K562 (cell line): ENCODE measurements around the gene GNAQ. TPM values are rescaled to one million over a fixed set of nuclear protein-coding genes. Genes with fewer than 3 reads are reported as not detected.

Source experiments
- ATAC-seq: fragments of 200-7000 bp; cut with Tn5 transposase; 3 replicates; pipeline ENCODE4 v1.9.1; 2020; ENCODE audit warnings: moderate library complexity
- BruUV-seq: library from RNA; stranded (reverse); fragments of 400-500 nt; replicated peaks from 2 replicates; lab custom pipeline; 2021; lab: Mats Ljungman, UMichigan
- CTCF ChIA-PET: fragments of 300-600 bp; formaldehyde crosslinking; extraction: SDS; loops from one replicate; lab custom pipeline; 2021; ENCODE audit warnings: low intra/inter-chr PET ratio; lab: Yijun Ruan, JAX
- POLR2A ChIA-PET: fragments of 300-600, 350-650 bp; sonication (Branson Sonifier 250); formaldehyde crosslinking; extraction: SDS; loops from one replicate; lab custom pipeline; 2021; ENCODE audit warnings: antibody characterized with exemption, inconsistent platforms; lab: Yijun Ruan, JAX
- DNase-seq, 4 experiments: peaks; one replicate each; pipeline versions ENCODE4 v3.0.0 to v3.0.0-alpha.2; 2011 to 2018; ENCODE audit warnings: low spot score in 3 of 4, mixed read lengths in 3 of 4; ENCODE audit errors: extremely low read depth in 1 of 4
- FAIRE-seq: peaks from 2 replicates; lab custom pipeline; 2011; peaks lifted over from hg19 to GRCh38; lab: Jason Lieb, UNC
- H2AFZ ChIP-seq: 2 replicates; pipeline ENCODE4 v1.6.0; 2011; ENCODE audit warnings: low read depth, low read length, control low read depth, inconsistent platforms
- H3K27ac ChIP-seq: fragments of 200-600 bp; 3 replicates; pipeline ENCODE4 v1.8.0; 2011; ENCODE audit warnings: low read depth, mild to moderate bottlenecking, control low read depth, inconsistent platforms, low read length, moderate library complexity, mixed read lengths; ENCODE audit errors: extremely low read depth
- H3K27me3 ChIP-seq, 2 experiments: fragments of 300-600 bp in 1 of 2; 2 replicates in 1 of 2; 3 replicates in 1 of 2; pipeline versions ENCODE4 v1.6.0 to v1.8.0; 2011; ENCODE audit warnings: inconsistent platforms in 2 of 2, low read length in 2 of 2, mild to moderate bottlenecking in 1 of 2, mixed read lengths in 1 of 2, moderate library complexity in 1 of 2; ENCODE audit not compliant: control insufficient read depth in 2 of 2, insufficient read depth in 2 of 2
- H3K36me3 ChIP-seq: fragments of 300-600 bp; 3 replicates; pipeline ENCODE4 v1.8.0; 2011; ENCODE audit warnings: mild to moderate bottlenecking, low read length, inconsistent platforms; ENCODE audit not compliant: control insufficient read depth, insufficient read depth
- H3K4me1 ChIP-seq, 2 experiments: fragments of 200-600 bp in 1 of 2; replicated peaks in 1 of 2; 2 replicates in 1 of 2; 3 replicates in 1 of 2; pipeline versions ENCODE4 v1.5.1 to v1.8.0; 2011; ENCODE audit warnings: inconsistent platforms in 2 of 2, low read length in 2 of 2, mild to moderate bottlenecking in 1 of 2, mixed read lengths in 1 of 2, moderate library complexity in 1 of 2; ENCODE audit not compliant: control insufficient read depth in 2 of 2, insufficient read depth in 2 of 2
- H3K4me2 ChIP-seq: 2 replicates; pipeline ENCODE4 v1.6.1; 2011; ENCODE audit warnings: low read length, control low read depth, inconsistent platforms, mixed read lengths; ENCODE audit not compliant: insufficient read depth
- H3K4me3 ChIP-seq: fragments of 200-600 bp; sonication (generic), shearing (Covaris generic); 2 replicates; pipeline ENCODE4 v1.5.1; 2016; ENCODE audit warnings: control low read depth, inconsistent platforms
- H3K79me2 ChIP-seq: fragments of 200-600 bp; 3 replicates; pipeline ENCODE4 v1.8.0; 2011; ENCODE audit warnings: low read length, inconsistent platforms; ENCODE audit not compliant: control insufficient read depth, insufficient read depth
- H3K9ac ChIP-seq, 2 experiments: 2 replicates each; pipeline versions ENCODE4 v1.6.0 to v1.6.1; 2011; ENCODE audit warnings: low read depth in 2 of 2, low read length in 2 of 2, control low read depth in 1 of 2, inconsistent platforms in 1 of 2, mild to moderate bottlenecking in 1 of 2, mixed read lengths in 1 of 2; ENCODE audit not compliant: insufficient read depth in 1 of 2
- H3K9me1 ChIP-seq: one replicate; pipeline ENCODE4 v1.6.0; 2011; ENCODE audit warnings: inconsistent platforms, mild to moderate bottlenecking, low read length, moderate library complexity; ENCODE audit not compliant: control insufficient read depth, insufficient read depth
- H3K9me3 ChIP-seq: replicated peaks from 2 replicates; pipeline ENCODE4 v1.5.1; 2011; ENCODE audit warnings: low read depth, low read length, inconsistent platforms; ENCODE audit not compliant: control insufficient read depth, insufficient read depth
- H4K20me1 ChIP-seq: replicated peaks from 2 replicates; pipeline ENCODE4 v1.6.1; 2011; ENCODE audit warnings: low read length, inconsistent platforms, mixed read lengths; ENCODE audit not compliant: control insufficient read depth, insufficient read depth
- ATF6 ChIP-seq: sonication (generic); formaldehyde crosslinking; IDR thresholded peaks from 2 replicates; pipeline ENCODE4 v1.4.0; 2020; ENCODE audit warnings: mild to moderate bottlenecking, missing genetic modification reagents
- CCAR2 ChIP-seq: fragments of 200-400 bp; formaldehyde crosslinking; IDR thresholded peaks from 2 replicates; pipeline ENCODE4 v1.6.1; 2017; ENCODE audit warnings: mild to moderate bottlenecking, low read depth, low read length
- EZH2 ChIP-seq: IDR thresholded peaks from 2 replicates; pipeline ENCODE4 v1.6.1; 2012; ENCODE audit warnings: low read depth, mild to moderate bottlenecking, inconsistent platforms, low read length, borderline replicate concordance
- RBM17 ChIP-seq: fragments of 200-400 bp; formaldehyde crosslinking; IDR thresholded peaks from 2 replicates; pipeline ENCODE4 v1.6.1; 2017; ENCODE audit warnings: low read depth, mild to moderate bottlenecking, low read length, borderline replicate concordance
- RBM25 ChIP-seq: fragments of 200-400 bp; formaldehyde crosslinking; IDR thresholded peaks from 2 replicates; pipeline ENCODE4 v1.6.1; 2018; ENCODE audit warnings: low read length, low read depth, moderate library complexity; ENCODE audit not compliant: severe bottlenecking
- RERE ChIP-seq: sonication (generic); formaldehyde crosslinking; IDR thresholded peaks from 2 replicates; pipeline ENCODE4 v1.8.0; 2023; ENCODE audit warnings: missing genetic modification reagents, mild to moderate bottlenecking, borderline replicate concordance
- ZNF146 ChIP-seq: IDR thresholded peaks from one replicate; pipeline ENCODE4 v1.6.1; 2018; ENCODE audit warnings: missing compliant biosample characterization; ENCODE audit not compliant: unreplicated experiment
- WGBS: fragments of 100-300 bp; shearing (Covaris generic); methylation state at CpG from one replicate; pipeline ENCODE4 v1.1.6; 2016; ENCODE audit warnings: low coverage, mixed read lengths; ENCODE audit not compliant: insufficient coverage; ENCODE audit errors: missing lambda C conversion rate; 5-methylcytosine and 5-hydroxymethylcytosine counted together
- in situ Hi-C: fragments of 300-500 bp; cut with MboI; formaldehyde crosslinking; loops from 4 replicates; pipeline ENCODE4 v1.15.0; 2018; ENCODE audit warnings: inconsistent platforms, mixed read lengths
- intact Hi-C: fragments of 100-400 bp; cut with micrococcal nuclease; formaldehyde crosslinking; loops from 2 replicates; pipeline ENCODE4 v1.14.2; 2022
- polyA plus RNA-seq, 8 experiments: library from polyadenylated mRNA; depleted of rRNA in 4 of 8; stranded (reverse) in 5 of 8; unstranded in 3 of 8; fragments of >200 nt; fragmentation: Nextera tagmentation in 2 of 8; fragmentation: Illumina TruSeq in 1 of 8; extraction: Ambion mirVana in 2 of 8; extraction: Trizol in 1 of 8; gene quantifications; 2 replicates each; pipeline versions ENCODE4 v1.2.1 to v1.2.3, GENCODE V29; 2011 to 2014; ENCODE audit warnings: inconsistent platforms in 1 of 8, missing spikeins in 1 of 8
- total RNA-seq, 7 experiments: library from RNA; depleted of rRNA in 6 of 7; stranded (reverse); fragments of >200 nt in 6 of 7; fragmentation: Illumina TruSeq in 2 of 7; extraction: Trizol in 2 of 7; gene quantifications; 2 replicates each; pipeline versions ENCODE4 v1.2.1 to v1.2.3, GENCODE V29; 2011 to 2021; ENCODE audit warnings: low replicate concordance in 1 of 7

Gene GNAQ
- total and polyA plus RNA-seq, 9 of the 15 experiments (the other 6 are each of a cell fraction or from before 2014, with no cell fraction given) = 4.8 to 27.9 (median 17.5) TPM

GRCh38 chr9:77765781-77766259 is 265.8 kb downstream of the GNAQ start:
- ATAC-seq = no peak
- H4K20me1 ChIP-seq = no peaks in the 10 kb centered on the region
- 0 out of 3 replicates have a peak, but pooled peaks cover 3% of the 10 kb centered on the region for H3K36me3 ChIP-seq
- H3K27me3 ChIP-seq = no peaks in the 10 kb centered on the region
- WGBS = 86% methylated on average over 2 of the region's 2 CpGs
- no peaks in the 10 kb centered on the region for H3K9me1 ChIP-seq
- no peak overlapping the region for H3K27ac ChIP-seq
- H3K79me2 ChIP-seq = no peaks in the 10 kb centered on the region
- ChIA-PET POLR2A (no interaction called here), CTCF (no interaction called here)
- no peak overlapping the region for H2AFZ ChIP-seq
- H3K9ac ChIP-seq = no peak overlapping the region
- BruUV-seq = no TSS peak
- intact Hi-C loops = no loop called here
- in situ Hi-C loops = no loop called here
- TF ChIP-seq RBM25 (peak; percentile 54), ZNF146 (peak; percentile 61), CCAR2 (no peak), RERE (CRISPR knock-in tag) (no peak), EZH2 (no peak), ATF6 (CRISPR knock-in tag) (no peak), RBM17 (no peak)
- TF ChIP-seq, all 486 proteins: peak for 2
- Histone ChIP-seq H3K4me3 (no peak overlapping the region), H3K4me1 (no peaks in the 10 kb centered on the region; a peak in 1 of 5 replicates), H3K9me3 (no peaks in the 10 kb centered on the region), H3K4me2 (no peak overlapping the region)
- DNase-seq = no peak
- no peak for FAIRE-seq
